Measurements from ENCODE around the gene WEE2. TPM values are rescaled to one million over a fixed set of nuclear protein-coding genes. Genes with fewer than 3 reads are reported as not detected.
"Not testable (repeated sequence)": the region's sequence is repeated elsewhere in the genome, so short reads cannot be mapped to it uniquely, and the experiment has no call there.

WEE2 gene
- total and polyA plus RNA-seq, 8 donors, result 0.37 TPM; not detected in 7

- no peak for DNase-seq
- TF ChIP-seq POLR2AphosphoS5 (IDR thresholded peaks at IDR 0.05) (no peak), CTCF (IDR thresholded peaks at IDR 0.05) (no peak), POLR2A (IDR thresholded peaks at IDR 0.05) (no peak), EP300 (IDR thresholded peaks at IDR 0.05) (no peak)
- H3K4me1 ChIP-seq, result peaks cover 5 to 32% (median 17%) of the 10 kb centered on the region in 4 donors
- no peaks in the 10 kb centered on the region for H3K27me3 ChIP-seq
- intact Hi-C loops (cut with DNase I; ENCODE audit: low total_unique reads), result no loop called here
- peaks cover 54 to 97% (median 93%) of the 10 kb centered on the region in 4 donors for H3K36me3 ChIP-seq
- WGBS, 5 donors, result 83 to 92% (median 88%) methylated on average over 2 of the region's 2 CpGs
- no peaks in the 10 kb centered on the region for H3K9me3 ChIP-seq
- no peak overlapping the region for H3K27ac ChIP-seq
- no peak overlapping the region for H3K4me3 ChIP-seq
Measured at GRCh38 chr7:141744131-141744530, 36.0 kb downstream of the WEE2 start.

GRCh38 chr7:141748396-141748795 is 40.2 kb downstream of the WEE2 start:
- Histone ChIP-seq H3K27ac (no peak overlapping the region), H3K4me1 (no peaks in the 10 kb centered on the region), H3K27me3 (no peaks in the 10 kb centered on the region), H3K9me3 (peaks cover 19 to 31% (median 27%) of the 10 kb centered on the region in 4 donors), H3K36me3 (peaks cover 72 to 100% (median 100%) of the 10 kb centered on the region in 4 donors), H3K4me3 (no peak overlapping the region)
- WGBS, 5 donors, result 90 to 97% (median 96%) methylated on average over 2 of the region's 2 CpGs
- no peak for DNase-seq
- no peak for TF ChIP-seq POLR2A (IDR thresholded peaks at IDR 0.05)
- TF ChIP-seq CTCF (IDR thresholded peaks at IDR 0.05), result no peak
- no peak for TF ChIP-seq EP300 (IDR thresholded peaks at IDR 0.05)
- no peak for TF ChIP-seq POLR2AphosphoS5 (IDR thresholded peaks at IDR 0.05)
- intact Hi-C loops (cut with DNase I; ENCODE audit: low total_unique reads), result no loop called here

- WGBS, 5 donors, result 98 to 99% (median 98%) methylated on average over 10 of the region's 10 CpGs
- intact Hi-C loops (cut with DNase I; ENCODE audit: low total_unique reads); H3K4me1 ChIP-seq; H3K27me3 ChIP-seq; DNase-seq; H3K4me3 ChIP-seq; H3K27ac ChIP-seq: not testable (repeated sequence)
- Histone ChIP-seq H3K36me3 (peaks cover 53 to 100% (median 98%) of the 10 kb centered on the region in 4 donors), H3K9me3 (peaks cover 19 to 31% (median 27%) of the 10 kb centered on the region in 4 donors)
Measured at GRCh38 chr7:141751904-141752303, 43.8 kb downstream of the WEE2 start.

- Histone ChIP-seq H3K9me3 (peaks cover 19 to 31% (median 27%) of the 10 kb centered on the region in 4 donors), H3K36me3 (peaks cover 52 to 100% (median 98%) of the 10 kb centered on the region in 4 donors), H3K4me3 (no peak overlapping the region), H3K27ac (no peak overlapping the region), H3K27me3 (no peaks in the 10 kb centered on the region), H3K4me1 (no peaks in the 10 kb centered on the region)
- TF ChIP-seq CTCF (IDR thresholded peaks at IDR 0.05) (peak in 1 of 7 experiments; percentile 17), EP300 (IDR thresholded peaks at IDR 0.05) (no peak), POLR2A (IDR thresholded peaks at IDR 0.05) (no peak), POLR2AphosphoS5 (IDR thresholded peaks at IDR 0.05) (no peak)
- WGBS, 5 donors, result 96 to 98% (median 98%) methylated on average over 13 of the region's 13 CpGs
- intact Hi-C loops (cut with DNase I; ENCODE audit: low total_unique reads), result no loop called here
- DNase-seq, result no peak
Measured at GRCh38 chr7:141752634-141753033, 44.5 kb downstream of the WEE2 start.

- peak in 1 of 2 donors; percentile 19 for DNase-seq
- H3K9me3 ChIP-seq, result peaks cover 19 to 31% (median 25%) of the 10 kb centered on the region in 4 donors
- no peak overlapping the region for H3K27ac ChIP-seq
- no peak for TF ChIP-seq POLR2A (IDR thresholded peaks at IDR 0.05)
- no peak for TF ChIP-seq POLR2AphosphoS5 (IDR thresholded peaks at IDR 0.05)
- TF ChIP-seq CTCF (IDR thresholded peaks at IDR 0.05), result peak in 1 of 7 experiments; percentile 8
- H3K36me3 ChIP-seq, result peaks cover 36 to 100% (median 98%) of the 10 kb centered on the region in 4 donors
- no peaks in the 10 kb centered on the region for H3K27me3 ChIP-seq
- 77 to 95% (median 90%) methylated on average over 6 of the region's 6 CpGs for WGBS, 5 donors
- no peaks in the 10 kb centered on the region for H3K4me1 ChIP-seq
- intact Hi-C loops (cut with DNase I; ENCODE audit: low total_unique reads), result no loop called here
- no peak overlapping the region for H3K4me3 ChIP-seq
Measured at GRCh38 chr7:141754939-141755338, 46.8 kb downstream of the WEE2 start.

All from stomach (tissue), 9 donors.